ENCODE measurements around the gene SLF1. TPM values are rescaled to one million over a fixed set of nuclear protein-coding genes. Genes with fewer than 3 reads are reported as not detected.

Gene SLF1
- total RNA-seq, 1 donor from 2014 or later = 5.3 TPM

- H3K4me3 Mint-ChIP-seq (ENCODE audit: unreplicated experiment) = no peak overlapping the region
- no peak overlapping the region for H3K4me2 ChIP-seq (ENCODE audit: low read length)
- no peaks in the 10 kb centered on the region for H3K4me1 ChIP-seq (ENCODE audit: insufficient read depth, low read length)
- no peaks in the 10 kb centered on the region for H3K9me3 Mint-ChIP-seq (ENCODE audit: unreplicated experiment)
- H3K9ac ChIP-seq (ENCODE audit: low read length) = no peak overlapping the region
- no peaks in the 10 kb centered on the region for H3K9me3 ChIP-seq (ENCODE audit: insufficient read depth, low read depth, low read length)
- H3K27me3 ChIP-seq (ENCODE audit: insufficient read depth, low read length) = no peaks in the 10 kb centered on the region
- no peaks in the 10 kb centered on the region for H3K27me3 Mint-ChIP-seq (ENCODE audit: low read depth, unreplicated experiment)
- no peak overlapping the region for H3K27ac ChIP-seq (ENCODE audit: low read depth, low read length)
- no peaks in the 10 kb centered on the region for H3K79me2 ChIP-seq (ENCODE audit: insufficient read depth, low read length)
- H3K4me3 ChIP-seq (ENCODE audit: insufficient read depth, low read depth, low read length) = no peak overlapping the region
- H3K36me3 ChIP-seq (ENCODE audit: insufficient read depth, low read length) = no peaks in the 10 kb centered on the region
- no peak for TF ChIP-seq CTCF (IDR thresholded peaks at IDR 0.05; ENCODE audit: insufficient read depth, low read depth, low read length)
- TF ChIP-seq EZH2 (IDR thresholded peaks at IDR 0.05; ENCODE audit: insufficient read depth, low read length) = no peak
- no peak overlapping the region for H3K27ac Mint-ChIP-seq (ENCODE audit: unreplicated experiment)
- no peaks in the 10 kb centered on the region for H4K20me1 ChIP-seq (ENCODE audit: insufficient read depth, low read length)
- DNase-seq (ENCODE audit: low read depth) = no peak
- H3K36me3 Mint-ChIP-seq (ENCODE audit: low read depth, unreplicated experiment) = no peaks in the 10 kb centered on the region
- H3K4me1 Mint-ChIP-seq (ENCODE audit: low read depth, unreplicated experiment) = no peaks in the 10 kb centered on the region
- H2AFZ ChIP-seq (ENCODE audit: low read depth, low read length) = no peak overlapping the region
- no peak for FAIRE-seq
These were observed 43.3 kb upstream of the SLF1 start for GRCh38 chr5:94575196-94575595.

- Mint-ChIP-seq H3K9me3 (ENCODE audit: unreplicated experiment) (no peaks in the 10 kb centered on the region), H3K27ac (ENCODE audit: unreplicated experiment) (no peak overlapping the region), H3K4me3 (ENCODE audit: unreplicated experiment) (no peak overlapping the region), H3K36me3 (ENCODE audit: low read depth, unreplicated experiment) (no peaks in the 10 kb centered on the region), H3K27me3 (ENCODE audit: low read depth, unreplicated experiment) (no peaks in the 10 kb centered on the region), H3K4me1 (ENCODE audit: low read depth, unreplicated experiment) (no peaks in the 10 kb centered on the region)
- no peaks in the 10 kb centered on the region for H3K4me1 ChIP-seq (ENCODE audit: insufficient read depth, low read length)
- peak; percentile 26 for FAIRE-seq
- no peak overlapping the region for H2AFZ ChIP-seq (ENCODE audit: low read depth, low read length)
- H4K20me1 ChIP-seq (ENCODE audit: insufficient read depth, low read length) = no peaks in the 10 kb centered on the region
- no peaks in the 10 kb centered on the region for H3K36me3 ChIP-seq (ENCODE audit: insufficient read depth, low read length)
- H3K27me3 ChIP-seq (ENCODE audit: insufficient read depth, low read length) = no peaks in the 10 kb centered on the region
- DNase-seq (ENCODE audit: low read depth) = peak; percentile 54
- no peak overlapping the region for H3K4me2 ChIP-seq (ENCODE audit: low read length)
- TF ChIP-seq CTCF (IDR thresholded peaks at IDR 0.05; ENCODE audit: insufficient read depth, low read depth, low read length) (no peak), EZH2 (IDR thresholded peaks at IDR 0.05; ENCODE audit: insufficient read depth, low read length) (no peak)
- H3K4me3 ChIP-seq (ENCODE audit: insufficient read depth, low read depth, low read length) = no peak overlapping the region
- no peaks in the 10 kb centered on the region for H3K9me3 ChIP-seq (ENCODE audit: insufficient read depth, low read depth, low read length)
- no peaks in the 10 kb centered on the region for H3K79me2 ChIP-seq (ENCODE audit: insufficient read depth, low read length)
- H3K9ac ChIP-seq (ENCODE audit: low read length) = no peak overlapping the region
- H3K27ac ChIP-seq (ENCODE audit: low read depth, low read length) = no peak overlapping the region
These were observed 40.8 kb upstream of the SLF1 start for GRCh38 chr5:94577466-94578245.

GRCh38 chr5:94595281-94595840, 23.1 kb upstream of the SLF1 start:
- Mint-ChIP-seq H3K27me3 (ENCODE audit: low read depth, unreplicated experiment) (no peaks in the 10 kb centered on the region), H3K27ac (ENCODE audit: unreplicated experiment) (no peak overlapping the region), H3K9me3 (ENCODE audit: unreplicated experiment) (peaks cover 2% of the 10 kb centered on the region), H3K4me1 (ENCODE audit: low read depth, unreplicated experiment) (no peaks in the 10 kb centered on the region), H3K36me3 (ENCODE audit: low read depth, unreplicated experiment) (no peaks in the 10 kb centered on the region), H3K4me3 (ENCODE audit: unreplicated experiment) (no peak overlapping the region)
- H3K4me2 ChIP-seq (ENCODE audit: low read length) = no peak overlapping the region
- no peaks in the 10 kb centered on the region for H3K27me3 ChIP-seq (ENCODE audit: insufficient read depth, low read length)
- no peaks in the 10 kb centered on the region for H3K79me2 ChIP-seq (ENCODE audit: insufficient read depth, low read length)
- no peaks in the 10 kb centered on the region for H3K4me1 ChIP-seq (ENCODE audit: insufficient read depth, low read length)
- no peak overlapping the region for H3K9ac ChIP-seq (ENCODE audit: low read length)
- TF ChIP-seq EZH2 (IDR thresholded peaks at IDR 0.05; ENCODE audit: insufficient read depth, low read length) (no peak), CTCF (IDR thresholded peaks at IDR 0.05; ENCODE audit: insufficient read depth, low read depth, low read length) (no peak)
- H3K9me3 ChIP-seq (ENCODE audit: insufficient read depth, low read depth, low read length) = no peaks in the 10 kb centered on the region
- no peak overlapping the region for H2AFZ ChIP-seq (ENCODE audit: low read depth, low read length)
- H3K36me3 ChIP-seq (ENCODE audit: insufficient read depth, low read length) = no peaks in the 10 kb centered on the region
- no peak overlapping the region for H3K27ac ChIP-seq (ENCODE audit: low read depth, low read length)
- H3K4me3 ChIP-seq (ENCODE audit: insufficient read depth, low read depth, low read length) = no peak overlapping the region
- H4K20me1 ChIP-seq (ENCODE audit: insufficient read depth, low read length) = no peaks in the 10 kb centered on the region
- DNase-seq (ENCODE audit: low read depth) (no peak), FAIRE-seq (no peak)
